SK-N-SH (cell line): ENCODE measurements around the gene SPSB1. TPM values are rescaled to one million over a fixed set of nuclear protein-coding genes. Genes with fewer than 3 reads are reported as not detected.
"Not testable (repeated sequence)": the region's sequence is repeated elsewhere in the genome, so short reads cannot be mapped to it uniquely, and the experiment has no call there.

Experiments used
- CTCF ChIA-PET: fragments of 300-600, 350-600 bp; formaldehyde crosslinking; extraction: SDS; loops from one replicate; lab custom pipeline; 2021; lab: Yijun Ruan, JAX
- POLR2A ChIA-PET: fragments of 350-600 bp; sonication (Branson Sonifier 250); formaldehyde crosslinking; extraction: SDS; loops from one replicate; lab custom pipeline; 2020; ENCODE audit warnings: antibody characterized with exemption, inconsistent platforms; lab: Yijun Ruan, JAX
- DNase-seq: peaks from one replicate; pipeline ENCODE4 v3.0.0; 2012
- H2AFZ ChIP-seq: fragments of 200-600 bp; sonication (generic); 2 replicates; pipeline ENCODE4 v1.8.1; 2016; ENCODE audit warnings: antibody characterized with exemption, mild to moderate bottlenecking, low read depth
- H3F3A ChIP-seq: fragments of 200-600 bp; sonication (generic); replicated peaks from 2 replicates; pipeline ENCODE3; 2016; ENCODE audit warnings: antibody characterized with exemption, mild to moderate bottlenecking; ENCODE audit not compliant: insufficient read depth
- H3K27ac ChIP-seq, 2 experiments: fragments of 200-500 bp in 1 of 2; fragments of 200-600 bp in 1 of 2; sonication (Bioruptor generic) in 1 of 2; sonication (generic), shearing (Covaris generic) in 1 of 2; 2 replicates each; pipeline versions ENCODE4 v1.5.1 to v1.6.1; 2014 to 2016; ENCODE audit warnings: low read depth in 2 of 2, inconsistent platforms in 1 of 2, low read length in 1 of 2, mild to moderate bottlenecking in 1 of 2, mixed read lengths in 1 of 2
- H3K27me3 ChIP-seq: fragments of 200-600 bp; sonication (generic), shearing (Covaris generic); 2 replicates; pipeline ENCODE4 v1.6.1; 2016; ENCODE audit warnings: mixed run types; ENCODE audit not compliant: insufficient read depth
- H3K36me3 ChIP-seq, 2 experiments: fragments of 200-500 bp in 1 of 2; fragments of 200-600 bp in 1 of 2; sonication (Bioruptor generic) in 1 of 2; sonication (generic) in 1 of 2; replicated peaks in 1 of 2; 2 replicates each; pipeline versions ENCODE3 to v1.5.1; 2014 to 2016; ENCODE audit warnings: low read length in 1 of 2, mild to moderate bottlenecking in 1 of 2; ENCODE audit not compliant: insufficient read depth in 2 of 2, control insufficient read depth in 1 of 2
- H3K4me1 ChIP-seq, 2 experiments: fragments of 200-500 bp in 1 of 2; fragments of 200-600 bp in 1 of 2; sonication (Bioruptor generic) in 1 of 2; sonication (generic), shearing (Covaris generic) in 1 of 2; 2 replicates each; pipeline versions ENCODE4 v1.5.1 to v1.6.1; 2014 to 2016; ENCODE audit warnings: low read depth in 1 of 2, low read length in 1 of 2, mixed run types in 1 of 2; ENCODE audit not compliant: insufficient read depth in 2 of 2, control insufficient read depth in 1 of 2
- H3K4me2 ChIP-seq: fragments of 200-600 bp; sonication (generic), shearing (Covaris generic); 2 replicates; pipeline ENCODE4 v1.6.1; 2017; ENCODE audit warnings: mixed run types
- H3K4me3 ChIP-seq, 2 experiments: fragments of 200-500 bp in 1 of 2; fragments of 200-600 bp in 1 of 2; sonication (Bioruptor generic) in 1 of 2; sonication (generic), shearing (Covaris generic) in 1 of 2; 2 replicates each; pipeline versions ENCODE4 v1.5.1 to v1.8.1; 2014 to 2016; ENCODE audit warnings: low read depth in 2 of 2, inconsistent platforms in 1 of 2, low read length in 1 of 2, mild to moderate bottlenecking in 1 of 2, mixed read lengths in 1 of 2, moderate library complexity in 1 of 2
- H3K79me2 ChIP-seq: fragments of 200-600 bp; sonication (generic); 2 replicates; pipeline ENCODE4 v1.8.1; 2017; ENCODE audit warnings: mild to moderate bottlenecking; ENCODE audit not compliant: insufficient read depth
- H3K9ac ChIP-seq: fragments of 200-600 bp; sonication (generic); 2 replicates; pipeline ENCODE4 v1.6.1; 2017; ENCODE audit warnings: mixed run types
- H3K9me2 ChIP-seq: fragments of 200-600 bp; sonication (generic); 2 replicates; pipeline ENCODE4 v1.6.1; 2017; ENCODE audit warnings: mixed run types
- H3K9me3 ChIP-seq: fragments of 200-600 bp; sonication (generic); 2 replicates; pipeline ENCODE4 v1.6.1; 2017; ENCODE audit warnings: mixed run types, mild to moderate bottlenecking, moderate library complexity
- H4K20me1 ChIP-seq: fragments of 200-600 bp; sonication (generic); 2 replicates; pipeline ENCODE4 v1.6.1; 2017; ENCODE audit warnings: mild to moderate bottlenecking, mixed run types; ENCODE audit not compliant: insufficient read depth
- MXI1 ChIP-seq: IDR thresholded peaks from 2 replicates; pipeline ENCODE4 v1.6.1; 2012; ENCODE audit warnings: mild to moderate bottlenecking, low read depth, low read length, improper control_type of control experiment
- NFIC ChIP-seq: IDR thresholded peaks from 2 replicates; pipeline ENCODE4 v1.4.0; 2012; ENCODE audit warnings: borderline replicate concordance
- RCOR1 ChIP-seq: fragments of 150-350 bp; IDR thresholded peaks from 2 replicates; pipeline ENCODE4 v1.6.1; 2017; ENCODE audit warnings: antibody characterized with exemption, low read length
- TEAD4 ChIP-seq: IDR thresholded peaks from 2 replicates; pipeline ENCODE4 v1.4.0; 2012; ENCODE audit warnings: mild to moderate bottlenecking, borderline replicate concordance; ENCODE audit not compliant: insufficient read depth
- YY1 ChIP-seq: IDR thresholded peaks from 2 replicates; pipeline ENCODE4 v1.4.0; 2012; ENCODE audit warnings: low read depth, mild to moderate bottlenecking
- WGBS: methylation state at CpG from one replicate; pipeline ENCODE4 v1.1.6; 2017; ENCODE audit warnings: low lambda C conversion rate; 5-methylcytosine and 5-hydroxymethylcytosine counted together
- polyA plus RNA-seq, 3 experiments: library from polyadenylated mRNA; depleted of rRNA; stranded (reverse); fragments of >200 nt; gene quantifications; 2 replicates each; pipeline ENCODE4 v1.2.3, GENCODE V29; 2012
- TF ChIP-seq, protein P1 (sequence below): IDR thresholded peaks from 2 replicates; pipeline ENCODE4 v1.4.0; 2012; ENCODE audit warnings: low read depth
- TF ChIP-seq, protein P2 (sequence below): IDR thresholded peaks from 2 replicates; pipeline ENCODE4 v1.6.1; 2012; ENCODE audit warnings: mild to moderate bottlenecking, low read depth, low read length, moderate library complexity
- TF ChIP-seq, protein P3 (sequence below): IDR thresholded peaks from 2 replicates; pipeline ENCODE4 v1.4.0; 2012; ENCODE audit warnings: low read depth, borderline replicate concordance

The SPSB1 gene
- polyA plus RNA-seq, 1 of the 3 experiments (the other 2 are of a cell fraction), result 9.2 TPM

DNA sequence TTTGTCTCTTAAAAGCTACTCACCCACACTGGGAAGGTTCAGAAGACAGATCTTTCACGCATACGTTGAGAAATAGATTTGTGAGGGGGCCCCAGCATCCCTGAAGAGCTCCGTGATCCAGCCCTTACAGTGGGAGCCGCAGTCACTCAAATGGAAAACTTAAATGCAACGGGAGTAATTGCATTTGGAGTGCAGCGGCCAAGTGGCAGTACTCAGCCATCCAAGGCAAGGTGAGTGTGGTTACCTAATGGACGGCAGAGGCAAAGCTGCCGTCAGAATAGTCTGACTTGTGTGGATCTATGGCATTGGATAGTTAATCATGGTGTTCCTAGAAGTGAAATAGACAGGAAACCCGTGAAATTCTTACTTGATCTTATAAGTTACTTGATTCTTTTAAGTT is 5.1 kb downstream of the SPSB1 start:
- no peak overlapping the region for H2AFZ ChIP-seq
- H3K4me1 ChIP-seq, result peaks cover 5 to 10% of the 10 kb centered on the region in 2 experiments; a peak in 3 of 4 replicates
- no peak overlapping the region for H3K9ac ChIP-seq
- H3K27me3 ChIP-seq, result no peaks in the 10 kb centered on the region
- WGBS, result 74% methylated on average over 8 of the region's 9 CpGs
- H3K27ac ChIP-seq, result no peak overlapping the region
- H4K20me1 ChIP-seq, result peaks cover 20% of the 10 kb centered on the region
- H3K9me3 ChIP-seq, result no peaks in the 10 kb centered on the region
- H3K4me2 ChIP-seq, result no peak overlapping the region
- TF ChIP-seq NFIC (no peak), MXI1 (no peak), YY1 (no peak), TEAD4 (no peak)
- TF ChIP-seq, protein P1, sequence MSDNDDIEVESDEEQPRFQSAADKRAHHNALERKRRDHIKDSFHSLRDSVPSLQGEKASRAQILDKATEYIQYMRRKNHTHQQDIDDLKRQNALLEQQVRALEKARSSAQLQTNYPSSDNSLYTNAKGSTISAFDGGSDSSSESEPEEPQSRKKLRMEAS, result no peak
- H3K9me2 ChIP-seq, result no peaks in the 10 kb centered on the region
- POLR2A ChIA-PET, result no interaction called here
- H3K36me3 ChIP-seq, result no peaks in the 10 kb centered on the region
- CTCF ChIA-PET, result interaction anchor here (0.8 kb wide), 1 partner anchor 13 kb away, joined by 3 read pairs; no protein-coding TSS in a partner anchor
- no peak overlapping the region for H3K4me3 ChIP-seq
- peaks cover 72% of the 10 kb centered on the region for H3K79me2 ChIP-seq
- DNase-seq, result no peak
- H3F3A ChIP-seq, result peaks cover 16% of the 10 kb centered on the region

DNA sequence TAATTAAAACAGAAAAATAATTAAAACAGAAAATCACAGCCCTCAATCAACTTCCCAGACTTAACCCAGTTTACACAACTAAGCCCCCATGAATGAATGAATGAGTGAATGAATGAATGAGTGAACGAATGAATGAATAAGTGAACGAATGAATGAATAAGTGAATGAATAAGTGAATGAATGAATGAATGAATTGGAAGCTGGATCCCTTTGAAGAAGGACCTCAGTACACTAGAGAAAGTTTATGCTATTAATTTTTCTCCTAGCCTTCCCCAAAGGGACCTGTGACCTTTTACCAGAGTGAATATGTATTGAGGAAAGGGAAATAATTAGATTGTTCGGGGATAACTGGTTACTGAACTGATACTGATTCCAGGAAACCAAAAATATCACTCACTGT is 5.6 kb downstream of the SPSB1 start:
- Histone ChIP-seq H4K20me1 (peaks cover 22% of the 10 kb centered on the region), H3K4me3 (no peak overlapping the region), H3K4me2 (no peak overlapping the region), H3K9ac (no peak overlapping the region)
- TF ChIP-seq MXI1 (no peak), YY1 (no peak), RCOR1 (no peak)
- TF ChIP-seq, protein P2, sequence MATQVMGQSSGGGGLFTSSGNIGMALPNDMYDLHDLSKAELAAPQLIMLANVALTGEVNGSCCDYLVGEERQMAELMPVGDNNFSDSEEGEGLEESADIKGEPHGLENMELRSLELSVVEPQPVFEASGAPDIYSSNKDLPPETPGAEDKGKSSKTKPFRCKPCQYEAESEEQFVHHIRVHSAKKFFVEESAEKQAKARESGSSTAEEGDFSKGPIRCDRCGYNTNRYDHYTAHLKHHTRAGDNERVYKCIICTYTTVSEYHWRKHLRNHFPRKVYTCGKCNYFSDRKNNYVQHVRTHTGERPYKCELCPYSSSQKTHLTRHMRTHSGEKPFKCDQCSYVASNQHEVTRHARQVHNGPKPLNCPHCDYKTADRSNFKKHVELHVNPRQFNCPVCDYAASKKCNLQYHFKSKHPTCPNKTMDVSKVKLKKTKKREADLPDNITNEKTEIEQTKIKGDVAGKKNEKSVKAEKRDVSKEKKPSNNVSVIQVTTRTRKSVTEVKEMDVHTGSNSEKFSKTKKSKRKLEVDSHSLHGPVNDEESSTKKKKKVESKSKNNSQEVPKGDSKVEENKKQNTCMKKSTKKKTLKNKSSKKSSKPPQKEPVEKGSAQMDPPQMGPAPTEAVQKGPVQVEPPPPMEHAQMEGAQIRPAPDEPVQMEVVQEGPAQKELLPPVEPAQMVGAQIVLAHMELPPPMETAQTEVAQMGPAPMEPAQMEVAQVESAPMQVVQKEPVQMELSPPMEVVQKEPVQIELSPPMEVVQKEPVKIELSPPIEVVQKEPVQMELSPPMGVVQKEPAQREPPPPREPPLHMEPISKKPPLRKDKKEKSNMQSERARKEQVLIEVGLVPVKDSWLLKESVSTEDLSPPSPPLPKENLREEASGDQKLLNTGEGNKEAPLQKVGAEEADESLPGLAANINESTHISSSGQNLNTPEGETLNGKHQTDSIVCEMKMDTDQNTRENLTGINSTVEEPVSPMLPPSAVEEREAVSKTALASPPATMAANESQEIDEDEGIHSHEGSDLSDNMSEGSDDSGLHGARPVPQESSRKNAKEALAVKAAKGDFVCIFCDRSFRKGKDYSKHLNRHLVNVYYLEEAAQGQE, result no peak
- TF ChIP-seq, protein P3, sequence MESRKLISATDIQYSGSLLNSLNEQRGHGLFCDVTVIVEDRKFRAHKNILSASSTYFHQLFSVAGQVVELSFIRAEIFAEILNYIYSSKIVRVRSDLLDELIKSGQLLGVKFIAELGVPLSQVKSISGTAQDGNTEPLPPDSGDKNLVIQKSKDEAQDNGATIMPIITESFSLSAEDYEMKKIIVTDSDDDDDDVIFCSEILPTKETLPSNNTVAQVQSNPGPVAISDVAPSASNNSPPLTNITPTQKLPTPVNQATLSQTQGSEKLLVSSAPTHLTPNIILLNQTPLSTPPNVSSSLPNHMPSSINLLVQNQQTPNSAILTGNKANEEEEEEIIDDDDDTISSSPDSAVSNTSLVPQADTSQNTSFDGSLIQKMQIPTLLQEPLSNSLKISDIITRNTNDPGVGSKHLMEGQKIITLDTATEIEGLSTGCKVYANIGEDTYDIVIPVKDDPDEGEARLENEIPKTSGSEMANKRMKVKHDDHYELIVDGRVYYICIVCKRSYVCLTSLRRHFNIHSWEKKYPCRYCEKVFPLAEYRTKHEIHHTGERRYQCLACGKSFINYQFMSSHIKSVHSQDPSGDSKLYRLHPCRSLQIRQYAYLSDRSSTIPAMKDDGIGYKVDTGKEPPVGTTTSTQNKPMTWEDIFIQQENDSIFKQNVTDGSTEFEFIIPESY, result no peak
- TF ChIP-seq, all 33 proteins: peak for 0
- no peak for DNase-seq
- Histone ChIP-seq H3K27ac (no peak overlapping the region), H3K9me2 (no peaks in the 10 kb centered on the region), H3K79me2 (peaks cover 72% of the 10 kb centered on the region), H3F3A (peaks cover 20% of the 10 kb centered on the region), H3K9me3 (no peaks in the 10 kb centered on the region), H3K4me1 (peaks cover 7 to 11% of the 10 kb centered on the region in 2 experiments), H3K27me3 (no peaks in the 10 kb centered on the region), H2AFZ (no peak overlapping the region), H3K36me3 (no peaks in the 10 kb centered on the region)
- ChIA-PET POLR2A (no interaction called here), CTCF (interaction anchor here (0.6 kb wide), 1 partner anchor 138 kb away, joined by 3 read pairs; no protein-coding TSS in a partner anchor)
- 13% methylated on average over 3 of the region's 3 CpGs for WGBS

DNA sequence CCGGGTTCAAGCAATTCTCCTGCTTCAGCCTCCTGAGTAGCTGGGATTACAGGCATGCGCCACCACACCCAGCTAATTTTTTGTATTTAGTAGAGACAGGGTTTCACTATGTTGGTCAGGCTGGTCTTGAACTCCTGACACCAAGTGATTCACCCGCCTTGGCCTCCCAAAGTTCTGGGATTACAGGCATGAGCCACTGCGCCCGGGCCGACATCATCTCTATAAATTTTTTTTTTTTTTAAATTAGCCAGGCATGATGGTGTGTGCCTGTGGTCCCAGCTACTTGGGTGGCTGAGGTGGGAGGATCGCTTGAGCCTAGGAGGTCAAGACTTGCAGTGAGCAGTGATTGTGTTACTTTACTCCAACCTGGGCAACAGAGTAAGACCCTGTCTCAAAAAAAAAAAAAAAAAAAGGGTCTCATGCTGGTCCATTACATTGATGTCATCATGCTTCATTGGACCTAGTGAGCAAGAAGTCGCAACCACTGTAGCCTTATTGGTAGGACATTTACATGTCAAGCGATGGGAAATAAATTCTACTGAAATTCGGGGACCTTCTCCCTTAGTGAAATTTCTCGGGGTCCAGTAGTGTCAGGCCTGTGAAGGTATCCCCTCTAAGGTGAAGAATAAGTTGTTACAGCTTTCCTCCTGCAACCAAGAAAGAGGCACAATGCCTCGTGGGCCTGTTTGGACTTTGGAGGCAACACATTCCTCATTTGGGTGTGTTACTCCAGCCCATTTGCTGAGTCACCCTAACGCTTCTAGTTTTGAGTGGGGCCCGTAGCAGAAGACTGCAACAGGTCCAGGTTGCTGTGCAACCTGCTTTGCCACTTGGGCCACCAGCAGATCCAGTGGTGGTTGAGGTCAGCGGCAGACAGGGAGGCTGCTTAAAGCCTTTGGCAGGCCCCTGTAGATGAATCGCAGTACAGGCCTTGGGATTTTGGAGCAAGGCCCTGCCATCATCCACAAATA is 7.2 kb downstream of the SPSB1 start:
- H3K4me1 ChIP-seq, H3K36me3 ChIP-seq, POLR2A ChIA-PET, H3K27me3 ChIP-seq, H3K4me2 ChIP-seq, H3K9me2 ChIP-seq, DNase-seq, H3K9me3 ChIP-seq, H3K4me3 ChIP-seq, H3K9ac ChIP-seq, H2AFZ ChIP-seq, H3K27ac ChIP-seq: not testable (repeated sequence)
- 87% methylated on average over 15 of the region's 16 CpGs for WGBS
- Histone ChIP-seq H3F3A (peaks cover 21% of the 10 kb centered on the region), H3K79me2 (peaks cover 74% of the 10 kb centered on the region), H4K20me1 (peaks cover 22% of the 10 kb centered on the region)
- CTCF ChIA-PET, result interaction anchor here (0.8 to 1.4 kb wide), 2 partner anchors 33 to 196 kb away, joined by 3 to 5 read pairs; no protein-coding TSS in a partner anchor
